Panc1 (cell line): ENCODE data around the gene HP. TPM values are rescaled to one million over a fixed set of nuclear protein-coding genes. Genes with fewer than 3 reads are reported as not detected.

Source experiments
- ATAC-seq: fragments of 200-7000 bp; cut with Tn5 transposase; 2 replicates; pipeline ENCODE4 v1.9.1; 2020; ENCODE audit warnings: mild to moderate bottlenecking, moderate library complexity
- BruUV-seq: library from RNA; stranded (reverse); fragments of 400-500 nt; replicated peaks from 2 replicates; lab custom pipeline; 2021; lab: Mats Ljungman, UMichigan
- CTCF ChIA-PET: fragments of 300-600 bp; sonication (Branson Sonifier 250); formaldehyde crosslinking; loops from one replicate; lab custom pipeline; 2022; ENCODE audit warnings: antibody characterized with exemption; lab: Charles Lee
- POLR2A ChIA-PET: fragments of 300-600 bp; sonication (Branson Sonifier 250); formaldehyde crosslinking; loops from one replicate; lab custom pipeline; 2022; ENCODE audit warnings: antibody characterized with exemption; lab: Charles Lee
- DNase-seq: peaks from one replicate; pipeline ENCODE4 v3.0.0-alpha.2; 2010; ENCODE audit warnings: low read depth, low spot score
- H3K27ac ChIP-seq: 2 replicates; pipeline ENCODE4 v1.5.1; 2011; ENCODE audit warnings: mild to moderate bottlenecking, low read length, inconsistent platforms
- H3K27me3 ChIP-seq: fragments of 200-500 bp; sonication (Bioruptor generic); 2 replicates; pipeline ENCODE4 v1.6.0; 2014; ENCODE audit warnings: low read length, inconsistent platforms; ENCODE audit not compliant: control insufficient read depth, insufficient read depth
- H3K36me3 ChIP-seq: fragments of 200-500 bp; sonication (Bioruptor generic); 2 replicates; pipeline ENCODE4 v1.5.1; 2014; ENCODE audit warnings: inconsistent platforms, mild to moderate bottlenecking, low read length, moderate library complexity; ENCODE audit not compliant: control insufficient read depth, insufficient read depth
- H3K4me1 ChIP-seq: 2 replicates; pipeline ENCODE4 v1.5.1; 2011; ENCODE audit warnings: inconsistent platforms, mild to moderate bottlenecking, low read length, moderate library complexity; ENCODE audit not compliant: control insufficient read depth, insufficient read depth
- H3K4me3 ChIP-seq, 2 experiments: 2 replicates each; pipeline ENCODE4 v1.5.1; 2011 to 2012; ENCODE audit warnings: low read depth in 2 of 2, low read length in 2 of 2, mild to moderate bottlenecking in 2 of 2, inconsistent platforms in 1 of 2, moderate library complexity in 1 of 2
- H3K9me3 ChIP-seq: fragments of 200-500 bp; sonication (Bioruptor generic); 2 replicates; pipeline ENCODE4 v1.5.1; 2014; ENCODE audit warnings: low read depth, mild to moderate bottlenecking, inconsistent platforms, low read length, moderate library complexity; ENCODE audit not compliant: control insufficient read depth, insufficient read depth
- CTCF ChIP-seq: fragments of 450-650 bp; IDR thresholded peaks from 2 replicates; pipeline ENCODE4 v1.5.1; 2017; ENCODE audit warnings: mild to moderate bottlenecking
- POLR2AphosphoS5 ChIP-seq: IDR thresholded peaks from 2 replicates; pipeline ENCODE4 v1.6.1; 2012; ENCODE audit warnings: mild to moderate bottlenecking, low read depth, low read length, moderate library complexity
- REST ChIP-seq, 2 experiments: IDR thresholded peaks; 2 replicates each; pipeline ENCODE4 v1.6.1; 2011 to 2012; ENCODE audit warnings: low read depth in 2 of 2, control low read depth in 1 of 2, low read length in 1 of 2, mild to moderate bottlenecking in 1 of 2, moderate library complexity in 1 of 2; ENCODE audit not compliant: insufficient read depth in 1 of 2
- SIN3A ChIP-seq: IDR thresholded peaks from 2 replicates; pipeline ENCODE4 v1.6.1; 2012; ENCODE audit warnings: low read depth, mild to moderate bottlenecking, low read length, moderate library complexity, borderline replicate concordance; ENCODE audit not compliant: insufficient read depth
- TCF7L2 ChIP-seq: IDR thresholded peaks from 2 replicates; pipeline ENCODE4 v1.6.1; 2011; ENCODE audit warnings: mild to moderate bottlenecking, low read depth, low read length, inconsistent platforms
- in situ Hi-C: cut with HindIII; loops from 2 replicates; pipeline ENCODE4 v1.10.0; 2016; ENCODE audit warnings: low sequenced_read_pairs, low pct_unique_long_range_greater_than_20kb
- intact Hi-C: fragments of 100-400 bp; cut with micrococcal nuclease; formaldehyde crosslinking; loops from one replicate; pipeline ENCODE4 v1.10.0; 2022; ENCODE audit not compliant: unreplicated experiment
- total RNA-seq: library from RNA; stranded (reverse); gene quantifications from one replicate; pipeline ENCODE4 v1.2.1, GENCODE V29; 2021; ENCODE audit not compliant: unreplicated experiment

The HP gene
- total RNA-seq, 1 experiment from 2014 or later: 7.0 TPM

- peaks cover 3% of the 10 kb centered on the region for H3K36me3 ChIP-seq
- H3K4me1 ChIP-seq: peaks cover 12% of the 10 kb centered on the region
- in situ Hi-C loops: no loop called here
- CTCF ChIA-PET: interaction anchor here (0.9 kb wide), 1 partner anchor 16 kb away, joined by 3 read pairs; no protein-coding TSS in a partner anchor
- POLR2A ChIA-PET: no interaction called here
- no peaks in the 10 kb centered on the region for H3K9me3 ChIP-seq
- BruUV-seq: no TSS peak
- TF ChIP-seq POLR2AphosphoS5 (no peak), CTCF (peak; percentile 68; the same call in 1 of the 2 replicates)
- H3K27me3 ChIP-seq: no peaks in the 10 kb centered on the region
- intact Hi-C loops: no loop called here
- DNase-seq: no peak
- peak; percentile 96 for ATAC-seq
- no peak overlapping the region for H3K27ac ChIP-seq
- H3K4me3 ChIP-seq: no peak overlapping the region
Observed at GRCh38 chr16:72099377-72099818, 45.1 kb downstream of the HP start.

GRCh38 chr16:72101195-72101594 is 46.9 kb downstream of the HP start:
- Histone ChIP-seq H3K36me3 (peaks cover 3% of the 10 kb centered on the region; the same call in 1 of the 2 replicates), H3K4me1 (no peaks in the 10 kb centered on the region), H3K4me3 (no peak overlapping the region), H3K27ac (no peak overlapping the region), H3K9me3 (no peaks in the 10 kb centered on the region), H3K27me3 (no peaks in the 10 kb centered on the region)
- no TSS peak for BruUV-seq
- intact Hi-C loops: loop anchor here (5.0 kb wide), 1 partner anchor 34 kb away; no protein-coding TSS in a partner anchor
- in situ Hi-C loops: no loop called here
- no peak for DNase-seq
- TF ChIP-seq POLR2AphosphoS5 (no peak), CTCF (no peak), SIN3A (no peak), TCF7L2 (no peak), REST (IDR thresholded peaks at IDR 0.05; ENCODE audit: insufficient read depth in 1 of 2, low read depth in 2 of 2, low read length in 1 of 2) (no peak)
- CTCF ChIA-PET: no interaction called here
- no peak for ATAC-seq
- POLR2A ChIA-PET: no interaction called here
